ENCODE data around the gene GC.

- TF ChIP-seq CTCF (conservative IDR thresholded peaks at IDR 0.05) (no peak), EZH2 (IDR thresholded peaks at IDR 0.05; ENCODE audit: low read depth) (no peak)
Measured at GRCh38 chr4:71775449-71775848, 8.4 kb downstream of the GC start.
